Ovary (tissue), 9 donors: Measurements from ENCODE around the gene IFT80. TPM values are rescaled to one million over a fixed set of nuclear protein-coding genes. Genes with fewer than 3 reads are reported as not detected.

ENCODE experiments used
- DNase-seq, 5 donors: peaks; one replicate each; pipeline ENCODE4 v3.0.0-alpha.2; 2019 to 2020
- H3K27ac ChIP-seq, 2 donors: fragments of 200-600 bp; one replicate each; pipeline versions ENCODE4 v1.5.1 to v1.8.0; 2019 to 2022
- H3K27me3 ChIP-seq: fragments of 200-600 bp; one replicate; pipeline ENCODE4 v1.8.0; 2022
- H3K36me3 ChIP-seq: fragments of 200-600 bp; sonication (generic); one replicate; pipeline ENCODE4 v1.5.1; 2019
- H3K4me1 ChIP-seq: one replicate; pipeline ENCODE4 v1.8.1; 2013; ENCODE audit warnings: mild to moderate bottlenecking, moderate library complexity; ENCODE audit not compliant: insufficient read depth
- H3K4me3 ChIP-seq: fragments of 200-600 bp; sonication (generic); one replicate; pipeline ENCODE4 v1.5.1; 2017
- H3K9me3 ChIP-seq, 2 donors: fragments of 200-600 bp in 1 of 2; sonication (generic) in 1 of 2; one replicate each; pipeline versions ENCODE4 v1.5.1 to v1.8.1; 2013 to 2019; ENCODE audit warnings: mild to moderate bottlenecking in 1 of 2, moderate library complexity in 1 of 2
- CTCF ChIP-seq, 3 donors: fragments of 450-650 bp in 2 of 3; fragments of 200-600 bp in 1 of 3; IDR thresholded peaks; one replicate each; pipeline versions ENCODE4 v1.5.1 to v1.8.0; 2016 to 2022; ENCODE audit warnings: antibody characterized with exemption in 3 of 3, mild to moderate bottlenecking in 1 of 3
- EP300 ChIP-seq: sonication (generic); formaldehyde crosslinking; IDR thresholded peaks from one replicate; pipeline ENCODE4 v1.6.1; 2017; ENCODE audit warnings: antibody characterized with exemption
- POLR2A ChIP-seq: fragments of 450-650 bp; IDR thresholded peaks from one replicate; pipeline ENCODE4 v1.6.1; 2017; ENCODE audit warnings: antibody characterized with exemption, mild to moderate bottlenecking, moderate library complexity
- WGBS, 3 donors: extraction: QIAGEN DNeasy Blood & Tissue Kit in 1 of 3; methylation state at CpG; one replicate each; pipeline versions ENCODE4 v1.1.5 to v1.1.7; 2013 to 2017; 5-methylcytosine and 5-hydroxymethylcytosine counted together
- intact Hi-C, 4 donors: fragments of 100-400 bp; cut with DNase I; formaldehyde crosslinking; loops; one replicate each; pipeline versions ENCODE4 v1.11.0 to v1.15.1; 2022 to 2023
- polyA plus RNA-seq, 2 donors: library from polyadenylated mRNA; stranded (reverse); fragments of 200-250 nt in 1 of 2; fragments of 350-450 nt in 1 of 2; fragmentation: Illumina TruSeq in 1 of 2; extraction: RNeasy Lipid Tissue Mini Kit (QIAGEN cat#74804) in 1 of 2; gene quantifications; one replicate each; pipeline ENCODE4 v1.2.3, GENCODE V29; 2013 to 2014
- total RNA-seq, 7 donors: library from RNA; depleted of rRNA in 2 of 7; stranded (reverse); fragments of >200 nt in 2 of 7; fragmentation: NEBNext Ultra II Directional in 3 of 7; extraction: Animal tissue kit (Norgen Biotek cat#: 25700) in 3 of 7; gene quantifications; one replicate each; pipeline versions ENCODE4 v1.1.0 to v1.2.4, GENCODE V29; 2016 to 2023
- donor health status: DM: no; HTN: no; CAD: no; lungs with moderate emphysema.
- donor health status: DM: no; HTN: no; CAD: no.
- donor health status: Bipolar disorder and iron deficiency.
- donor health status: DM: yes; HTN: yes; CAD: no.
- donor health status: DM: no; HTN: no; CAD: no.
- donor health status: DM: yes; HTN: yes; CAD: no.

IFT80 gene
- total and polyA plus RNA-seq, 9 donors = 16.8 to 39.6 (median 28.8) TPM

- DNase-seq = no peak
- Histone ChIP-seq H3K4me1 (peaks cover 4% of the 10 kb centered on the region), H3K4me3 (no peak overlapping the region), H3K27ac (no peak overlapping the region), H3K36me3 (no peaks in the 10 kb centered on the region), H3K27me3 (no peaks in the 10 kb centered on the region), H3K9me3 (no peaks in the 10 kb centered on the region)
- WGBS, 3 donors = 34 to 39% (median 35%) methylated on average over 2 of the region's 2 CpGs
- TF ChIP-seq POLR2A = no peak
- TF ChIP-seq EP300 = no peak
- no peak for TF ChIP-seq CTCF (IDR thresholded peaks at IDR 0.05)
- intact Hi-C loops = no loop called here
Measured at GRCh38 chr3:160221019-160221418, 178.0 kb downstream of the IFT80 start.

GRCh38 chr3:160220038-160220437 lies 179.0 kb downstream of the IFT80 start:
- H3K36me3 ChIP-seq = no peaks in the 10 kb centered on the region
- no peak overlapping the region for H3K27ac ChIP-seq
- H3K4me3 ChIP-seq = no peak overlapping the region
- DNase-seq = no peak
- H3K4me1 ChIP-seq = peaks cover 1% of the 10 kb centered on the region
- no peaks in the 10 kb centered on the region for H3K27me3 ChIP-seq
- 97 to 99% (median 98%) methylated on average over 2 of the region's 2 CpGs for WGBS, 3 donors
- intact Hi-C loops = no loop called here
- TF ChIP-seq EP300 (no peak), CTCF (IDR thresholded peaks at IDR 0.05) (no peak), POLR2A (no peak)
- no peaks in the 10 kb centered on the region for H3K9me3 ChIP-seq

GRCh38 chr3:160218136-160218535 lies 180.9 kb downstream of the IFT80 start:
- intact Hi-C loops = no loop called here
- no peak for DNase-seq
- H3K27me3 ChIP-seq = no peaks in the 10 kb centered on the region
- no peak for TF ChIP-seq POLR2A
- TF ChIP-seq CTCF (IDR thresholded peaks at IDR 0.05) = no peak
- no peak for TF ChIP-seq EP300
- H3K9me3 ChIP-seq = no peaks in the 10 kb centered on the region
- no peak overlapping the region for H3K4me3 ChIP-seq
- 32 to 55% (median 41%) methylated on average over 3 of the region's 3 CpGs for WGBS, 3 donors
- H3K27ac ChIP-seq = no peak overlapping the region
- H3K4me1 ChIP-seq = no peaks in the 10 kb centered on the region
- no peaks in the 10 kb centered on the region for H3K36me3 ChIP-seq

- TF ChIP-seq CTCF (IDR thresholded peaks at IDR 0.05) (no peak), POLR2A (no peak), EP300 (no peak)
- H3K4me3 ChIP-seq = no peak overlapping the region
- no peak for DNase-seq
- no peak overlapping the region for H3K27ac ChIP-seq
- H3K4me1 ChIP-seq = no peaks in the 10 kb centered on the region
- no peaks in the 10 kb centered on the region for H3K9me3 ChIP-seq
- WGBS, 3 donors = 50 to 63% (median 58%) methylated on average over 4 of the region's 4 CpGs
- no peaks in the 10 kb centered on the region for H3K36me3 ChIP-seq
- H3K27me3 ChIP-seq = no peaks in the 10 kb centered on the region
- intact Hi-C loops = no loop called here
Measured at GRCh38 chr3:160217675-160218074, 181.3 kb downstream of the IFT80 start.

GRCh38 chr3:160213191-160213590 lies 185.8 kb downstream of the IFT80 start:
- DNase-seq = no peak
- Histone ChIP-seq H3K4me3 (no peak overlapping the region), H3K9me3 (no peaks in the 10 kb centered on the region), H3K27ac (no peak overlapping the region), H3K36me3 (no peaks in the 10 kb centered on the region), H3K4me1 (no peaks in the 10 kb centered on the region), H3K27me3 (no peaks in the 10 kb centered on the region)
- TF ChIP-seq CTCF (IDR thresholded peaks at IDR 0.05) = no peak
- TF ChIP-seq POLR2A = no peak
- TF ChIP-seq EP300 = no peak
- WGBS, 3 donors = 88 to 89% (median 88%) methylated on average over 1 of the region's 1 CpG
- intact Hi-C loops = no loop called here
